Left lobe of liver (tissue), 2 donors: ENCODE measurements around the gene ARMC9. TPM values are rescaled to one million over a fixed set of nuclear protein-coding genes. Genes with fewer than 3 reads are reported as not detected.
"Not testable (repeated sequence)": the region's sequence is repeated elsewhere in the genome, so short reads cannot be mapped to it uniquely, and the experiment has no call there.

Experiments used
- ATAC-seq: fragments of 200-7000 bp; cut with Tn5 transposase; one replicate; pipeline ENCODE4 v1.9.1; 2020; ENCODE audit warnings: mild to moderate bottlenecking, moderate library complexity
- DNase-seq: peaks from one replicate; pipeline ENCODE4 v3.0.0-alpha.2; 2020; ENCODE audit warnings: low spot score
- total RNA-seq: library from RNA; stranded (reverse); gene quantifications from one replicate; pipeline ENCODE4 v1.2.1, GENCODE V29; 2021
- donor health status: DM: no; HTN: no; CAD: no; lungs with moderate emphysema.
- donor health status: DM: no; HTN: yes; CAD: no.

Gene ARMC9
- total RNA-seq, 1 donor from 2014 or later: 1.9 TPM

DNA sequence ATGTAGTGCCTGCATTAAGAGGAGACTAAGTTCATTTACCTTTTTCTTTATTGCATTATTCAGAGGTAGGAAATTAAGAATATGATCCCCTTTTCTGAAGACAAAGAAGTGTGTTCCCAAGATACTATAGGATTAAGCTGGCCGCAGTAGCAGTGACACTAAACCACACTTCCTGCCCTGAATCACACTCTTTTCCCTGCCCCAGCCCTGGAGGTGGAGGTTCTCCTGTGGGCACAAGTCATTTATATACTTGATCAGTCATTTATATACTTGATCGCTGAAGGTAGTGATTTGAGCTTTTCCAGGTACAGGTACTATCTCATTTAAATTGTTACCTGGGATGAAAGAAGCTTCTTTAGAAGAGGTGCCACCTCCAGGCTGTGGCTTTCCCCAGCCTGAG lies 78.6 kb downstream of the ARMC9 start:
- ATAC-seq (no peak), DNase-seq (no peak)

DNA sequence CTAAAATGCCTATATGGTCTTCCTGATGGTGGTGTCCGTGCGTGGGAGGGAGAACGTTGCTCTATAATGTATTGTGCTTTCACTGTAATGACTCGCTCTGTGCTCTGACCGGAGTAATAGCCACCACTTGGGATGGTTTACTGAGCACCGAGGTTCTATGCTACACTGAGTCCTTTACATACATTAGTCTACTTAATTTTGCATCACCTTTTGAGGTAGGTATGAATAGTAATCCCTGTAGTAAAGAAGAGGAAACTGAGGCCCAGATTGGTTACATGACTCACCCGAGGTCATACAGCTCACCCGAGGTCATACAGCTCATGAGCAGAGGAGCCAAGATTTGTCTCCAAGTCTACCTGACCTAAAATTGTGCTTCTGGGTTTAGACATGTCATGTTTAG lies 79.5 kb downstream of the ARMC9 start:
- no peak for ATAC-seq

DNA sequence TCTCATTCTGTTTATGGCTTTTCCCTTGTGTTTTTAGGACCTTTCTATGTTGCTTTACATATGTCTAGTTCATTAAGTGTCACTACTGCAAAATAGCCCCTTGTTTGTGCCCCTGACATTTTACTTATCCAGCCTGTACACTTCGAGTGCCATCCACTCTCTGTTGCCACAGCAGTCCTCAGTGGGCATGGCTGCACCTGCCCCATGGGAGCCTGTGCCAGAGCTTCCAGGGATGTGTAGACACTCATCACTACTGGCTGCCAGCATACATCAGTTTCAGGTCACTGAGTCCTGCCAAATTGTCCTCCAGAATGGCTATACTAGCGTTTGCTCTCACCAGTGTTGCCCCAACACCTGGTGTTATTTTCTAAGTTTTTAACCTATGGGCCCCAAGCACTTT lies 80.4 kb downstream of the ARMC9 start:
- ATAC-seq (no peak), DNase-seq (no peak)

More for the DNA sequence above, 79.5 kb downstream of the ARMC9 start:
- no peak for DNase-seq

DNA sequence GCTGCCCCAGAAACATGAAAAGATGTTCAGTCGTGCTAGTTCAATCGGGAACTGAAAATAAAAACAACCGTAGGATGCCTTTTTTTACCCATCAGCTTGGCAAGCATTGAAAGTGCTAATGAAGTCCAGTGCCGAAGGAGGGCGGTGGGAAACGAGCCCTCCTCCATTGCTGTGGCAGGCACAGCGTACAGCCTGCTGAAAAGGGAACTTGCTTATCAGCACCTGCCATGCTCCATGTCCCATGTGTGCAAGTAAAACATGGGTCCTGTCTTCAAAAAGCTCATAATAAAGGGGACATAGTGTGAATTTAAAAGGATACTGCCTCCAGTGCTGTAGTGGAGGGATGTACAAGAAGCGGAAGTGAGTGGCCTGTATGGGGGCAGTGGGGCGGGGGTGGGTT lies 82.4 kb downstream of the ARMC9 start:
- ATAC-seq (no peak), DNase-seq (no peak)

DNA sequence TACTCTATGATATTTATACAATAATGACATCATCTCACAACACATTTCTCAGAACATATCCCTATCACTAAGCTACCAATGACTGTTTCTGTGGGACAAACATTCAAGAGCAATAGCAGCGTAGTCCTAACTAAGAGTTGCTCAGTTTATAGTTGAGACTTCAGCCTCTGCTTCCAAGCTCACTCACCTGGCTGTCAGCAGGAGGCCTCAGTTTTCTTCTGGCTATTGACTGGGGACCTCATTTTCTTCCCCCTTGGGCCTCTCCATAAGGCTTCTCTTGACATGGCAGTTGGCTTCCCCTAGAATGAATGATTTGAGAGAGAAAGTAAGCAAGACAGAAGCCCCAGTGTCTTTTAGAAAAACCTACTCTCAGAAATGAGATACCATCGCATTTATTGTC lies 85.9 kb downstream of the ARMC9 start:
- ATAC-seq (no peak), DNase-seq (no peak)

DNA sequence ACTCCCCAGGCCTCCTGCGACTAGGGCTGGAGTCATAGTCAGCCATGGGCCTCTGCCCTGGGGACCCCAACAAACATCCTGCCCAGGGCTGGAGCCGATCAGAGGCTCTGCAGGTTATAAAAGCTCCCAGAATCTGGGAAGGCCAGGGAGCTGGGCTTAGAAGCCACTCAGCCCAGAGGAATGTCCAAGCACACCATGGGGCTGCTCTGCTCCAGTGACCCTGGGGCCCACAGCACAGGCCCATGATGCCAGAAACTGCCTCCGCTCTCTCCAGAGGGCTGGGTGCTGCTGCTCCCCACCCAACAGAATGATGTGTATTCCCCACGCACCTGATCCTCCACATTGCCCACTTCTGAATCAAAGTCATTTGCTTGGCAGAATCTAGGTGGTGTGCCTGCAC lies 88.5 kb downstream of the ARMC9 start:
- ATAC-seq (no peak), DNase-seq (no peak)

DNA sequence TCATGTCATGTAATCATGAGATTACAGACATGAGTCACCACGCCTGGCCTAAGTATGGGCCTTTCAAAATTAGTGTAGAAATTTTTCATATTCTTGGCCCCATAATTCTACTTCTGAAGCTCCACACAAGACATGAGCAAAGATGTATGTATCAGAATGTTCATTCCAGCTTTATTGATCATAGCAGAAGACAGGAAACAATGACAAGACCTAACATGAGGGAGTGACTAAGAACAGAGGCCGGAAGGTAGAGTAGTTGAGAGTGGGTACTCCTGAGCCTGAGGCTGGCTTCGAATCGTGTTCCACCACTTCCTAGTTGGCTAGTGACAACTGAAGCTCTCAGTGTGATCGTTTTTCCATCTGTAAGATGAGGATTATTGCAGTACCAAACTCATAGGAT lies 89.3 kb downstream of the ARMC9 start:
- ATAC-seq (no peak), DNase-seq (no peak)

DNA sequence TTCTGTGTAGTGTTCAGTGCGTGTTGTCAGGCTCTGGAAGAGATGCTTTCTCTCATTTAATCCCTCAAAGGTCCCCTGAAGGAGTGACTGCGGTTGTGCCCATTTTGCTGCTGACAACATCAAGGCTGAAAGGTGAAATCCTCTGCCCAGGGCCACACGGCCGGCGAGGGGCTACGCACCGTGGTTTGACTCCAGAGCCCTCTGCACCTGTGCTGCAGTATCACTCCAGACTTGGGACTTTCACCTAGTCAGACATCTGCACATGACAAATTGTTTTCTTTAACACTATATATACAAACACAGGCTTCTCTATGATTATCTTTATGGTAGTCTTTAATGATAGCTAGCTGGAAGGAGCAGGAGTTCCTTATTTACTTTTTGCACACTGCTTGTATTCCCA lies 90.2 kb downstream of the ARMC9 start:
- ATAC-seq: no peak

DNA sequence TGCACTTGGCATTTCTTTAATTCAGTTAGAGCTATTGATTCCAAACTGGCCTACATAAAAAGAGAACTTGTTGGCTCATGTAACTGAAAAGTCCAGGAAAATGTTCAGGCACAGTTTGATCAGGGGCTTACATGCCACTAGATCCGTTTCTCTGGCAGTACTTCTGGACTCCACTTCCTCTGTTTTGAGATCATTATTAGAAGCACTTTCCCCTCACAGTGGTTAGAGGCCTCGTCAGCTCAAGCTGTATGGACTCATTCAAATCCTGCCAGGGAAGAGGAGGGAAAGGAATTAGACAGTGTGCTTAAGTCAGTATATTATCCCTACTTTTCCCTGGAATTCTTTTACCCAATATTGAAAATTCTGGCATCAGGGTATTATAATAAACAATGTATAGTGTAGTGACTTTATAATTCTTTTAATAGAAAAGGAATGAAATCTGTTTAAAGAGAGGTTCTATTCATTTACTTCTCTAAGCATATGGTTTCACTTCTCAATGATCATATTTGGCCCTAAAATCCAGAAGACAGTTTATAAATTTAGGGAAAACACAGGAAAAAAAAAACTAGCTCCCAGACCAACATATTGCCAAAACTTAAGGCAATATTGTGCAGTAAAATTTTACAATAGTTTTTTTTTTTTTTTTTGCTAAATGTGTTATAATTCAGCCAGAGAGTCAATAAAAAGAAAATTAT lies 92.0 kb downstream of the ARMC9 start:
- ATAC-seq (no peak), DNase-seq (no peak)

More for the DNA sequence above, 90.2 kb downstream of the ARMC9 start:
- DNase-seq: no peak

DNA sequence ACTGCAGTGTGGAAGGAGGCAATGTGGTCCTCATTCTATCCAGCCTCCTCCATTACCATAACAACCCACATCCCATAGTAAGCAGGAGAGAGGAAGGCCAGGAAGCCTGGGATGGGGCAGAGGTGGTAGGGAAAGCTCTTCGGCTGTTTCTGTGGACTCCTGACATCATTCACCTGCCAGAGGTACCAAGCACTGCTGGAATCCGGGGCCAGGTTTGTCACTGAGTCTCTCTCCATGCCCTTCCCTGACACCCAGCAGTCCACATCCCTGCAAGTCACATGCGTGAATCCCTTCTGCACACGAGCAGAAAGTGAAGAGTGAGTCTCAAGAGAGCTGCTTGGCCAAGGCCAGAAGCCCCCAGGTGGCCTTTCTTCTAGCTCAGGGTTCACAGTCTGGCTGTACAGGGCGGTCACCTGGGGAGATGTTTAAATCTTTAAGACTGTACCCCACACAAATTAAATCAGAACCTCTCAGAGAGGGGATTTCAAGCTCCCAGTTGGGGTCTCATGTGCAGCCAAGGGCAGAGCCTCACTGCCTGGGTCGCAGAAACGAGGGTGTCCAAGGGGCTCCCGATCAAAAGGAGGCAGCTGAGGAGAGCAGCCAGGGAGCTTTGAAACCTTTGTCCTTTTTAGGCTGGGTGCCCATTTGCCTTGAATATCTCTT lies 94.2 kb downstream of the ARMC9 start:
- ATAC-seq (no peak), DNase-seq (no peak)

DNA sequence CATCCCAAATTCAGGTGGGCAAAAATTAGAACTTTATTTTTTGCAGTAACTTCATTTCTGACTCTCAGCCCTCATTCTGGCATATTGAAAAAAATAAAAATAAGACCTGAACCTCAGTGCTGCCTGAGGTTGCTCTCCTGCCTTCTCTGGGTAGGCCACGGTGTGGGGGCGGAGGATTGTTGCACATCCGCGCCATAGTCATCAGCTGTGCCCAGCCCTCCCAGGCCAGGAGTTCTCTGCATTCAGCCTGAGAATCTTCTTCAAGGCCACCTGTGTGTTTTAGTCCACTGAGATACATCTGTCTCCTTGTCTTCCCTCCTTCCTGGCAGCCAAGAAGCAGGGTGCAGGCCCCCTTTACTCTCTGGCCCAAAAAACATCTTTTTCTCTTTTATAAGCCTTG lies 94.7 kb downstream of the ARMC9 start:
- ATAC-seq: no peak
- no peak for DNase-seq

DNA sequence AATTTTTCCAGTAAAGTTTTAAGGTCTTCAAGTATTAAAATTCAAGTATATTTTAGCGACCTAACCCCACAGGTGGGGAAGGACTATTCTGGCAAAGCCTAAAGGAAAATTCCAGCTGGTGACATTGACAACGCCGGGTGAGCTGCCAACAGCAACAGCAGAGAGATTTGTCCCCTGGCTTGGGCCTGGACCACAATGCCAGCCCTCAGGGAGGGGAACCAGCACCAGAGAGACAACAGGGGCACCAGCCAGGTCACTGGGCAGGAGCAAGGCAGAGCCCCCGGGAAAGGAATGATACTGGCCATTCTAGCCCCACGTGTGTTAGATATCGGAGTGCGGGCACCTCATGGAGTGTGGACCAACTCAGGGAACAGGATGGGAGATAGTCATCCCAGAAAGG lies 95.7 kb downstream of the ARMC9 start:
- DNase-seq (no peak), ATAC-seq (no peak)

DNA sequence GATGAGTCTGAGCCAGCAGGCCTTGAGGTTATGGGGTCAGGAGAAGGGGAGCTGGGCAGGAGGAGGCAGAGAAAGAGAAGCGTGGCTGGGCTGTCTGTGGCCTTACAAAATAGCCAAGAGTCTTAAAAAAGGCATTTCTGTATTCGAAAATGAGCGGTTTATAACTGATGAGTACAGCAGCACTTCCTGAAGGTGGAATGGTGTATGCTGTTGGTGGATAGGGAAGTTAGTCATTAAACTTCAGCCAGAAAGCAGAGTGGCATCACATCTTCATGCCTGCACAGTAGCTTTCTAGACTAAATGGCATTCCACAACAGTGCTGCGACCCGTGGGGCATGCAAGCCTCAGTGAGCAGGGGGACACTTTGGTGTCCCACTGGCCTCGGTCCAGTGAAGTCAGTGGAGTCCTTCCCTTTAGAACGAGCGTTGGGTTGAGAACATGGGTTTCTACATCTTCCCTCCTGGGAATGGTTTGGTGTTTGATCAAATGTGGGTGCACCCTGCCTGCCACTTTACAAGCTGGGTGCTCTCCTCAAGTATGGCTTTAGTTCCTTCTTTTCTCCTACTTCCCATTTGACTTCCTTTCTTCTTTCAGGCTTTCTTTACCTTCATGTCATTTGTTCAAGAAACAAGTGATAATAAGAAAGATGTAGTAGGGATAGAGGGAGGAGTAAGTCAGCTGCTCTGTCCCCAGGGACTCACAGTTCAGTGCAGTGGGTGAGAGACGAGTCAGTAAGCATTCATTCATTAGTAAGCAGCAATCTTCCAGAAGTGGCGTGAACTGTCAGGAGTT lies 96.3 kb downstream of the ARMC9 start:
- no peak for DNase-seq
- no peak for ATAC-seq

DNA sequence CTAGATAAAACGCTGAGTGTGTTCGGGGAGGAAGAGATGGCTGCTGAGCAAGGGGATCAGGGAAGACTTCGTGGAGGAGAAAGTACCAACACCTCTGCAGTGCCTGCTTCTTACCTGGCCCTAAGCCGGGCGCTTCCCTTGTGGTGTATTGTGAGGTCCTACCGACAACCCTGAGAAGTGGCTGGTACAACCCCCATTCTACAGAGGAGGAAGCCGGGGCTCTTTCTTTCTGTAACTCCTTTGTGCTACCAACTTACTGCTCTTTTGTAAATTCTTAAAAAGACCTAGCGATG lies 96.9 kb downstream of the ARMC9 start:
- DNase-seq (no peak), ATAC-seq (no peak)

DNA sequence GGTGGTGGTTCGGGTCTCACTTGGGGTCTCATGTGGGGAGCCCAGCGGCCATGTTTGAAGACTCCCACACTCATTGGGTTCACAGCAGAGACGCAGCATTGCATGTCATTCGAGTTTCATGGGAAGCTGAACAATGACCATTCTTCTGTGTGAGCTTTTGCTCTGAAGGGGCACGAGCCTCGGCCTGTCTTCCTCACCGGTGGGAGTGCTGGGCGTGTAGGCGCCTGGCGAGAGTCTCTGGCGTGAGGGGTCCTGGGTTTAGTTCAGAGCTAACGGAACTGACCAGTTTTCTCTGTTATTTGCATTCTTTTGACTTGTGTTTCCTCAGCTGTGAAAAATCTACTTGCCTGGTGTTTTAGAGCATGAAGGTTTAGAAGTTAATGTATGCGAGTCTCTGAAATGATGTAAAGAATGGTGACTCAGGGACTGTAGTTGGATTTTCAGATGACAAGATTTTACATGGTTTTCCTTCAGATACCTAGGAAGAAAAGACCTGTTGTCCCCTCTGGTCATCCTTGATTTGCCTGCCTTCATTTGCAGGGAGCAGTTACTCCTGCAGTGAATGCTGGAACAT lies 98.1 kb downstream of the ARMC9 start:
- DNase-seq: no peak
- no peak for ATAC-seq

DNA sequence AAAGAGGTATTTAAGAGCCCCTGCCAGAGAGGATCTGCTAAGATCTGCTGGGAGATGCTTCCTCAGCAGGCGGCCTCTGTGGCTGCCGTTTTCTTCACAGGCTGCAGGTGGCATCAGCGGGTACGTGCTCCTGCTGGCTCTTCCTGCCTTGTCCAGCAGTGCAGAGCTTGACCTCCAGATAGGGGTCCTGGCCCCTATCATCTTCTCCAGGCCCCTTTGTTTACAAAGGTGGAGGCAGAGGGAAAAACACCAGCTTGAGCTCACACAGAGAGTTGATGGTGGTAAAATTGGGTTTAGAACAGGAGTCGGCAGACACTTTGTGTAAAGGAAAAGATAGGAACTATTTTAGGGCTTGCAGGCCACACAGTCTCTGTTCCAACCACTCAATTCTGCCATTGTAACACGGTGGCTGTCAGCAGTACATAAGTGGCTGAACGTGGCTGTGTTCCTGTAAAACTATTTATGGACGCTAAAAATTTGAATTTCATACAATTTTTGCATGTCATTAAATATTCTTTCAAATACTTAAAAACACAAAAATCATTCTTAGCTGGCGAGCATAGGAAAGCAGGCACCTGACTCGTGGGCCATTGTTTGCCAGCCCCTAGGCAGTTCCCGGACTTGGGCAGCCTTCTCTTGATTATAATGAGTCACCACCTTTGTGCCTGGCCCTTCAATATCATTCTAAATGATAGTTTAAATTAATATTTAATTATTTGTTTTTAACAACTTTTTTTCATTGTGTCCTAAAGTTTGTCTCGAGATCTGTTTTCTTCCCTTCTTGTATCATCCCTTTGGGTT lies 98.9 kb downstream of the ARMC9 start:
- DNase-seq (peak; percentile 53), ATAC-seq (peak; percentile 97)

DNA sequence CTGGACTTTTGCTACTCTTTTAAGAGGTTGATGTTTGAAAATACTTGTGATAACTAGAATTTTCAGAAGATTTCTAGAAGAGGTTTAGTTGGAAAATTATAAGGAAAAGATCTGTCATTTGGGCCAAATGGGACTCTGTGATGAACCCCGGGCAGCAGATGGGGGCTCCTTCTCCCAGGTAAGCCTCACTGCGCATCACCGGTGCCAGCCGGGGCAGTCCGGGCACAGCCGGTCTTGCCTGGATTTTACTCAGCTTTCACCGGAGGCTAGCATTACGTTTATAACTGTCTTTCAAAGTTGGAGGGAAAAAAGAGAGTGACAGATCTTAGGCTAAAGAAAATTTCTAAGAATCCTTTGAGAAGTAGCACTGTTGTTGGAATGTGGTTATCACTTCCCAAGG lies 99.7 kb downstream of the ARMC9 start:
- DNase-seq (no peak), ATAC-seq (no peak)

DNA sequence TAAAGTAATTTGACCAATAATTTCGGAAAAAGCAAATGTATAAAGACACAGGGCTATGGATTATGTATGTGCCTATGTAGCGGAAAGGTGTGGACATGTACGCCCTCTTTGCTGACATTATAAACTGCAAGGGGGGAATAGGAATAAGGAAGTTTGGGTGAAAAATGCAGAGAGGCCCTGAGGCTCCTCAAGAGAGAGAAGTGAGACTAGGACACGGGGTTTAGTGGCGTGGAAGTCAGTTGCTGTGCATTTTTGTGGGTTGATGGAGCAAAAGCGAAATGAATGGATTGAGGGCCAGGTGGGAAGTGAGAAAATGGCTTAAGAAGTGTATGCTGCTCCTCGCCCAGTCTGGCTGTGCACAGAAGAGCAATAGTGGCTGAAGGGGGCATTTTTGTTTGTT lies 100.8 kb downstream of the ARMC9 start:
- no peak for DNase-seq
- peak; percentile 30 for ATAC-seq

DNA sequence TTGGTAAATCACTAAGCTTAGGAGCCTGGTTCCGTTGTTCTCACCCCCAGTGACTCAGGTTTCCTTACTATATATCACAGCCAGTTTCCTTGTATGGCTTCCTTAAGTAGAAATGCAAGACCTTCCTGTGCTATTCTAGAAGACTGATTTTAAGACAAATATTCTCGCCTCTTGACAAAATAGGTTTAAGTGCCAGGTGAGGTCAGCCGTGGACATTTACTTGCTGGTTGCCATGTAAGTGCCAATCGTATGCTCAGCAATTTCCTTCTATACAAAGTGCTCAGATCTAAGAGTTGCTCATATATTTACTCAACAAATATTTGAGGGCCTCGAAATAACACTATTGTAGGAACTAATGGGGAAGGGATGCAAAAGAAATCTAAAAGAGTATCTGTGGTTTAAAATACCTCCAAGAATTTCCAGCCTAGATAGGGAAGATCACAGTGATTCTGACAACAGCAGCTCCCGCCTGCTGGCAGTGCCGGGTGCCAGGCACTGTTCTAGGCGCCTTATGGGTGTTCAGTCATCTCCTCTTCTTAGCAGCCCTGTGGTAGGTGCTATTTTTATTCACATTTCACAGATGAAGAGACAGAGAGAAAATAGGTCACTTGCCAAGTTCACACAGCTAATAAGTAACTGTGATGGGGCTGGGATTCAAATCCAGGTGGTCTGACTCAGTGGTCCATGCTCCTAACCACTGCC lies 101.7 kb downstream of the ARMC9 start:
- no peak for ATAC-seq
- no peak for DNase-seq

DNA sequence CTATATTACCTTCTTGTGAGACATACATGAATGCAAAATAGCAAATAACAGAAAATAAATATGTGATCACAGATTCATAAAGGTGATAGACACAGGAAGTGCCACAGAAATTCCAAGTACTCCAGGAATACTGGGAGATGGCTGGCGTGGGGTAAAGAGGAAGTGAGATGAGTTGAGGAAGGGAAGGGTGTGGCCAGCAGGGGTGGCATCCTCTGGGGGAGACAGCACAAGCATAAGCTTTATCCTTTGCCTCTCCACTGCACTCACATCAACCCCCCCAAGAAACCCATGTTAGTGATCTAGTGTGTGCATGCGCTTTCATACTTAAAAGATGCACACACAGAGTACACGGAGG lies 102.3 kb downstream of the ARMC9 start:
- DNase-seq (no peak), ATAC-seq (no peak)

DNA sequence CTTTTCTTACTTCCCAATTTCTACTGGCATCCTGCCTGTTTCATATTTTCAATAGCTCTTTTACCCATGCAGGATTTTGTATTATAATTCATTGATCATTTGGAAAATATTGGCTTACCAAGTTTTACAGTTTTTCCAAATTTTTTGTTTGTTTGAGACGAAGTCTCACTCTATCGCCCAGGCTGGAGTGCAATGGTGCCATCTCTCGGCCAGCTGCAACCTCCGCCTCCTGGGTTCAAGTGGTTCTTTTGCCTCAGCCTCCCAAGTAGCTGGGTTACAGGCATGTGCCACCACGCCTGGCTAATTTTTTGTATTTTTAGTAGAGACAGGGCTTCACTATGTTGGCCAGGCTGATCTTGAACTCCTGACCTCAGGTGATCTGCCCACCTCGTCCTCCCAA lies 105.8 kb downstream of the ARMC9 start:
- not testable (repeated sequence) for DNase-seq, ATAC-seq
